ENCODE results near the gene CREB3L2.

DNA sequence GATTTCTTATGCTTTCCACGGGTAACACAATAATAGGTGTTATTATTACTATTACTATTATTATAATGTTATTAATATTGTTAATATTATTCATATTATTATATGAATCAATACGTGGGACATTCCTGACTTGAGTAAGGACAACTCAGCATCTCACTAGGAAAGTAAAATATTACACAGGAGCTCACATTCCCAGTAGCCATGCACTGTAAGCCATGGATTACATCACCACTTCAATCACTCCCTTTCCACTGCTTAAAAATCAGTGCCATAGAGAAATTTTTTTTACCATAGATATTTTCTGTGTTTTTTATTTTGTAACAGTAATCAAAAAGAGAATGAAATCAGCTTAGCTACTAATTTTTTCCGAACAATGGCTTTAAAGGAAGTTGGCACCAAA is 86.6 kb downstream of the CREB3L2 start:
- TF ChIP-seq, protein P1, sequence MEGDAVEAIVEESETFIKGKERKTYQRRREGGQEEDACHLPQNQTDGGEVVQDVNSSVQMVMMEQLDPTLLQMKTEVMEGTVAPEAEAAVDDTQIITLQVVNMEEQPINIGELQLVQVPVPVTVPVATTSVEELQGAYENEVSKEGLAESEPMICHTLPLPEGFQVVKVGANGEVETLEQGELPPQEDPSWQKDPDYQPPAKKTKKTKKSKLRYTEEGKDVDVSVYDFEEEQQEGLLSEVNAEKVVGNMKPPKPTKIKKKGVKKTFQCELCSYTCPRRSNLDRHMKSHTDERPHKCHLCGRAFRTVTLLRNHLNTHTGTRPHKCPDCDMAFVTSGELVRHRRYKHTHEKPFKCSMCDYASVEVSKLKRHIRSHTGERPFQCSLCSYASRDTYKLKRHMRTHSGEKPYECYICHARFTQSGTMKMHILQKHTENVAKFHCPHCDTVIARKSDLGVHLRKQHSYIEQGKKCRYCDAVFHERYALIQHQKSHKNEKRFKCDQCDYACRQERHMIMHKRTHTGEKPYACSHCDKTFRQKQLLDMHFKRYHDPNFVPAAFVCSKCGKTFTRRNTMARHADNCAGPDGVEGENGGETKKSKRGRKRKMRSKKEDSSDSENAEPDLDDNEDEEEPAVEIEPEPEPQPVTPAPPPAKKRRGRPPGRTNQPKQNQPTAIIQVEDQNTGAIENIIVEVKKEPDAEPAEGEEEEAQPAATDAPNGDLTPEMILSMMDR (IDR thresholded peaks at IDR 0.05) = no peak
- no peak for TF ChIP-seq ZFX (IDR thresholded peaks at IDR 0.05; ENCODE audit: borderline replicate concordance)
